CD4-positive, alpha-beta memory T cell (primary cell): ENCODE measurements around the gene FXYD1. TPM values are rescaled to one million over a fixed set of nuclear protein-coding genes. Genes with fewer than 3 reads are reported as not detected.

ENCODE experiments used
- CTCF ChIA-PET: fragments of 350-600 bp; sonication (Branson Sonifier 250); formaldehyde crosslinking; loops from one replicate; lab custom pipeline; 2021; ENCODE audit warnings: inconsistent platforms; ENCODE audit not compliant: partially characterized antibody; lab: Charles Lee
- POLR2A ChIA-PET: fragments of 350-600 bp; sonication (Branson Sonifier 250); formaldehyde crosslinking; loops from one replicate; lab custom pipeline; 2021; ENCODE audit not compliant: partially characterized antibody; lab: Charles Lee
- DNase-seq, 5 donors: peaks; one replicate each; pipeline versions ENCODE4 v3.0.0 to v3.0.0-alpha.2; 2020 to 2022; ENCODE audit warnings: mixed read lengths in 1 of 5
- H3K27ac ChIP-seq: one replicate; pipeline ENCODE4 v1.7.0; 2013; ENCODE audit warnings: low read depth, low read length
- H3K27me3 ChIP-seq: 2 replicates; pipeline ENCODE4 v1.7.0; 2013; ENCODE audit warnings: mild to moderate bottlenecking, low read length, moderate library complexity; ENCODE audit not compliant: insufficient read depth
- H3K36me3 ChIP-seq: 2 replicates; pipeline ENCODE4 v1.7.0; 2013; ENCODE audit warnings: mild to moderate bottlenecking, low read length, moderate library complexity; ENCODE audit not compliant: insufficient read depth
- H3K4me1 ChIP-seq: 2 replicates; pipeline ENCODE4 v1.7.0; 2013; ENCODE audit warnings: mild to moderate bottlenecking, low read length, moderate library complexity; ENCODE audit not compliant: insufficient read depth
- H3K4me3 ChIP-seq, 2 donors: one replicate each; pipeline ENCODE4 v1.7.0; 2013; ENCODE audit warnings: low read length in 2 of 2, mild to moderate bottlenecking in 1 of 2
- H3K9me3 ChIP-seq, 2 donors: one replicate each; pipeline ENCODE4 v1.7.0; 2013; ENCODE audit warnings: low read length in 2 of 2, control low read depth in 1 of 2; ENCODE audit not compliant: control insufficient read depth in 1 of 2
- H3K27ac Mint-ChIP-seq, 7 donors: one replicate each; pipeline ENCODE4 v1.8.0; 2020 to 2021; ENCODE audit warnings: mixed read lengths in 7 of 7, mild to moderate bottlenecking in 6 of 7, inconsistent platforms in 3 of 7, moderate library complexity in 3 of 7
- H3K27me3 Mint-ChIP-seq, 2 donors: one replicate each; pipeline ENCODE4 v1.8.0; 2020 to 2021; ENCODE audit warnings: mixed read lengths in 2 of 2
- H3K36me3 Mint-ChIP-seq, 2 donors: one replicate each; pipeline ENCODE4 v1.8.0; 2020 to 2021; ENCODE audit warnings: mixed read lengths in 2 of 2, inconsistent platforms in 1 of 2, mild to moderate bottlenecking in 1 of 2
- H3K4me1 Mint-ChIP-seq, 4 donors: one replicate each; pipeline ENCODE4 v1.8.0; 2020 to 2021; ENCODE audit warnings: mixed read lengths in 4 of 4, mild to moderate bottlenecking in 1 of 4
- H3K4me3 Mint-ChIP-seq, 8 donors: one replicate each; pipeline ENCODE4 v1.8.0; 2020 to 2021; ENCODE audit warnings: mixed read lengths in 8 of 8, mild to moderate bottlenecking in 7 of 8, moderate library complexity in 6 of 8, inconsistent platforms in 3 of 8
- H3K9me3 Mint-ChIP-seq, 8 donors: one replicate each; pipeline ENCODE4 v1.8.0; 2020 to 2021; ENCODE audit warnings: mixed read lengths in 8 of 8, mild to moderate bottlenecking in 5 of 8, inconsistent platforms in 3 of 8, moderate library complexity in 1 of 8
- intact Hi-C: fragments of 100-400 bp; cut with micrococcal nuclease; formaldehyde crosslinking; loops from one replicate; pipeline ENCODE4 v1.15.1; 2023
- polyA plus RNA-seq, 2 donors: library from polyadenylated mRNA; unstranded; fragments of 300-500 nt; fragmentation: Illumina TruSeq; gene quantifications; one replicate each; pipeline ENCODE4 v1.2.3, GENCODE V29; 2021
- total RNA-seq, 2 experiments: library from RNA; stranded (reverse); gene quantifications; one replicate each; pipeline ENCODE4 v1.2.3, GENCODE V29; 2021

FXYD1 gene
- total and polyA plus RNA-seq, 4 experiments from 2014 or later, result 0.58 to 4.4 (median 3.4) TPM

DNA sequence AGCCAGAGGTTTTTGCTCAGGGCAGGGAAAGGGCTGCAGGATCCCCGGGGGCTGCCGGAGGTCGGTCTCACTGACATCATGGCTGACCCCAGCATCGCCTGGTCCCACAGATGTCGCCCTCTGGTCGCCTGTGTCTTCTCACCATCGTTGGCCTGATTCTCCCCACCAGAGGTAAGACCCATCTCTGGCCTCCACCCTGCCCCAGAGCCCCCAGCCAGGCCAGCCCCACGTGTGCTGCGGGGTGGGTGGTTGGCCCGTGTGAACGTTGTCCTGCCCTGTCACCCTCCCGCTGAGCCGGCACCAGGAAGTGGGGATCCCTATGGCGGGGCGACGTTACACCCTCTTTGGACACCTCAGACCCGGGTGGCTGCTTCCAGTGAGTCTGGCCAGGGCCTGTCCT is 16.8 kb downstream of the FXYD1 start:
- Histone ChIP-seq H3K36me3 (peaks cover 38% of the 10 kb centered on the region), H3K27ac (peak overlapping the region; percentile 91), H3K4me1 (peaks cover 56% of the 10 kb centered on the region), H3K27me3 (no peaks in the 10 kb centered on the region), H3K4me3 (peak overlapping the region; percentile 91 to 95), H3K9me3 (no peaks in the 10 kb centered on the region)
- Mint-ChIP-seq H3K4me3 (peak overlapping the region; percentile 98 to 100 (median 99)), H3K27ac (peak overlapping the region; percentile 98 to 99 (median 99)), H3K36me3 (peaks cover 40 to 53% of the 10 kb centered on the region in 2 donors), H3K9me3 (no peaks in the 10 kb centered on the region), H3K27me3 (no peaks in the 10 kb centered on the region), H3K4me1 (peaks cover 35 to 70% (median 45%) of the 10 kb centered on the region in 4 donors)
- intact Hi-C loops, result no loop called here
- ChIA-PET CTCF (interaction anchor here (2.5 to 2.8 kb wide), 2 partner anchors 14 to 80 kb away, joined by 8 to 18 read pairs; partner anchors contain the start of gene FXYD7), POLR2A (interaction anchor here (0.8 to 10.5 kb wide), 8 partner anchors 12 to 308 kb away, joined by 3 to 140 read pairs (median 24); partner anchors contain the start of genes FXYD7 and USF2)
- DNase-seq, result no peak

DNA sequence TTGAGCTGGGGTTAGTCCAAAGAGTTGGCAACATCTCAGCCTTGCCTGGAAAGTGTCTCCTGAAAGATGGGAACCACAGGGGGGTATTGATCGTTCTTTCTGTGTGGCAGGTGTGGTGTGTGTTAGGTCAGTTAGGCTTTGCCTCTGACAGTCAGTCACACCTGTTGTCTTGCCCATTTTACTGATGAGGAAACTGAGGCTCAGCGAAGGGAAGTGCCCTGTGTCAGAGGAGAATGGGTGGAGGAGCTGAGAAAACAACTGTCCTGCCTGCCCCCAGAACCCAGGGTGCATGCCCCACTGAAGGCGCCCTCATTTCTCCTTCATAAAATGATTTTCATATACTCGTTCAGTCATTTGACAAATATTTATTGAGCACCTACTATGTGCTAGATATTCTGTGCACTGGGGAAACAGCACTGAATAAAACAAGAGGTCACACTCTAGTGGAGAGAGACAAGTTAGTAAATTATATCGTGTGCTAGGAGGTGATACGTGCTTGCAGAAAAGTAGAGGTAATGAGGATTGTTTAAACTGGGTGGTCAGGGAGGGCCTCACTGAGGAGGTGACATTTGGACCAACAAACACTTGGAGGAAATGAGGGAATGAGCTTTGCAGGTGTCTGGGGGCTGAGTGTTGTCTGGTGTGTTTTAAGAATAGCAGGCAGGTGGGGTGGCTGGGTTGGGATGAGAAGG is 17.5 kb downstream of the FXYD1 start:
- CTCF ChIA-PET, result interaction anchor here (2.8 kb wide), 1 partner anchor 14 kb away, joined by 8 read pairs; the partner anchor contains the start of gene FXYD7
- H3K4me1 Mint-ChIP-seq, result peaks cover 35 to 74% (median 47%) of the 10 kb centered on the region in 4 donors
- intact Hi-C loops, result no loop called here

DNA sequence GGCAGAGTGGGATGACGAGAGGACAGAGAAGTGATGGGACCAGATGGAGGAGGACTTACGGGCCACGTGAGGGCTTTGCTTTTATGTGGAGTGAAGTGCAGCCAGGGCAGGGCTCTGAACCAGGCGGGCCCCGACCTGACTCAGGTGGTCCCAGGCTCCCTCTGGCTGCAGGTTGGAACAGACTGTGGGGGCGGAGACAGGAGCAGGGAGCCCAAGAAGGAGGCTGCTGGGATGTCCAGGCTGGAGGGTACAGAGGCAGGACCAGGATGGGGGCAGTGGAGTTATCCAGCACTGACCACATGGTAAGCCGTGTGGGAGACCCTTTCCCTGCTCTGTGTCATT is 18.0 kb downstream of the FXYD1 start:
- no peaks in the 10 kb centered on the region for H3K27me3 Mint-ChIP-seq
- peak overlapping the region; percentile 91 for H3K27ac ChIP-seq
- H3K27me3 ChIP-seq, result no peaks in the 10 kb centered on the region
- H3K4me3 Mint-ChIP-seq, result peak overlapping the region; percentile 98 to 100 (median 99)
- peak overlapping the region in 1 of 2 donors; percentile 91 for H3K4me3 ChIP-seq
- CTCF ChIA-PET, result interaction anchor here (2.8 kb wide), 1 partner anchor 15 kb away, joined by 8 read pairs; the partner anchor contains the start of gene FXYD7
- H3K4me1 ChIP-seq, result peaks cover 67% of the 10 kb centered on the region
- peaks cover 37 to 79% (median 51%) of the 10 kb centered on the region in 4 donors for H3K4me1 Mint-ChIP-seq
- H3K36me3 Mint-ChIP-seq, result peaks cover 52 to 65% of the 10 kb centered on the region in 2 donors
- no peak for DNase-seq
- intact Hi-C loops, result no loop called here
- H3K9me3 ChIP-seq, result no peaks in the 10 kb centered on the region
- H3K9me3 Mint-ChIP-seq, result no peaks in the 10 kb centered on the region
- POLR2A ChIA-PET, result interaction anchor here (3.4 to 10.5 kb wide), 4 partner anchors 14 to 83 kb away, joined by 24 to 140 read pairs (median 118); partner anchors contain the start of gene FXYD7
- peaks cover 50% of the 10 kb centered on the region for H3K36me3 ChIP-seq
- H3K27ac Mint-ChIP-seq, result peak overlapping the region; percentile 98 to 99 (median 99)

More for the DNA sequence above, 17.5 kb downstream of the FXYD1 start:
- Mint-ChIP-seq H3K36me3 (peaks cover 47 to 60% of the 10 kb centered on the region in 2 donors), H3K4me3 (peak overlapping the region; percentile 98 to 100 (median 99)), H3K27me3 (no peaks in the 10 kb centered on the region), H3K27ac (peak overlapping the region; percentile 98 to 99 (median 99)), H3K9me3 (no peaks in the 10 kb centered on the region)
- peak overlapping the region; percentile 91 to 95 for H3K4me3 ChIP-seq
- H3K4me1 ChIP-seq, result peaks cover 63% of the 10 kb centered on the region
- POLR2A ChIA-PET, result interaction anchor here (3.4 to 10.5 kb wide), 4 partner anchors 13 to 84 kb away, joined by 24 to 140 read pairs (median 118); partner anchors contain the start of gene FXYD7
- no peaks in the 10 kb centered on the region for H3K27me3 ChIP-seq
- H3K36me3 ChIP-seq, result peaks cover 45% of the 10 kb centered on the region
- DNase-seq, result no peak
- peak overlapping the region; percentile 91 for H3K27ac ChIP-seq
- H3K9me3 ChIP-seq, result no peaks in the 10 kb centered on the region

DNA sequence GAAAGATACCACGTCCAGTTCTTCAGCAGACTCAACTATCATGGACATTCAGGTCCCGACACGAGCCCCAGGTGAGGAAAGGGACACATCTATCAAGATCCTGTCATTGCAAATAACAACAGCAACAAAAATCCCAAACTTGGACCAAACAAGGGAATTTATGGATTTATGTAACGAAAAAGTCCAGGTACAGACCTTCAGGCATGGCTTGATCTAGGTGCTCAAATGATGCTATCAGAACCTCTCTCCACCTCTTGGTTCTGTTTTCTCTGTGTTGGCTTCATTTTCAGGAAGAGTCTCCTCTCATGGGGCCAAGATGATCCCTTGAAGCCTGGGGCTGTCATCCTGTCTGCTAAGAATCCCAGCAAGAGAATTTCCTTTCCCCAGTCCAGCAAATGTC is 18.8 kb downstream of the FXYD1 start:
- H3K9me3 ChIP-seq, result no peaks in the 10 kb centered on the region
- Mint-ChIP-seq H3K4me1 (peaks cover 35 to 83% (median 50%) of the 10 kb centered on the region in 4 donors), H3K27me3 (no peaks in the 10 kb centered on the region), H3K27ac (peak overlapping the region; percentile 22 to 99 (median 98)), H3K9me3 (peaks cover 0 to 4% (median 2%) of the 10 kb centered on the region in 8 donors), H3K36me3 (peaks cover 60 to 73% of the 10 kb centered on the region in 2 donors), H3K4me3 (peak overlapping the region in 7 of 8 donors; percentile 42 to 99 (median 98))
- peaks cover 58% of the 10 kb centered on the region for H3K36me3 ChIP-seq
- peak overlapping the region; percentile 91 for H3K27ac ChIP-seq
- ChIA-PET POLR2A (interaction anchor here (6.3 to 10.5 kb wide), 3 partner anchors 14 to 57 kb away, joined by 109 to 140 read pairs (median 126); partner anchors contain the start of gene FXYD7), CTCF (interaction anchor here (1.1 to 2.8 kb wide), 3 partner anchors 16 to 33 kb away, joined by 3 to 8 read pairs (median 3); partner anchors contain the start of gene FXYD7)
- H3K4me3 ChIP-seq, result no peak overlapping the region
- intact Hi-C loops, result no loop called here
- no peak for DNase-seq
- peaks cover 75% of the 10 kb centered on the region for H3K4me1 ChIP-seq
- no peaks in the 10 kb centered on the region for H3K27me3 ChIP-seq

DNA sequence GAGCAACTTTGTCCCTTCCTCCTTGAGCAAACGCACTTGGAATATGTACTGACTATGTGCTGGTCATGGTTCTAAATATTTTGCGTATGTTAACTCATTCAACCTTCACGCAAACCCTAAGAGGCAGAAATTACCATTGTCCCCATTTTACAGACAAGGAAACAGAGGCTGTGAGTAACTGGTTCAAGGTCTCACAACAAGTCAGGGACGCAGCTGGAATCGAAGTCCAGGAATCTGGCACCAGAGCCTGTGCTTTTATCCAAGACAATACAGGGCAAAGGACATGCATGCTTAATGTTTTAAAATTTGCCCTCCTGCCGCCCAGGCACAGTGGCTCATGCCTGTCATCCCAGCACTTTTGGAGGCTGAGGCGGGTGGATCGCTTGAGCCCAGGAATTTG is 21.0 kb downstream of the FXYD1 start:
- Mint-ChIP-seq H3K27ac (peak overlapping the region in 4 of 7 donors; percentile 57 to 88 (median 76)), H3K36me3 (peaks cover 82 to 91% of the 10 kb centered on the region in 2 donors), H3K4me3 (peak overlapping the region in 1 of 8 donors; percentile 38), H3K9me3 (peaks cover 0 to 9% (median 3%) of the 10 kb centered on the region in 8 donors), H3K27me3 (no peaks in the 10 kb centered on the region), H3K4me1 (peaks cover 30 to 87% (median 57%) of the 10 kb centered on the region in 4 donors)
- Histone ChIP-seq H3K4me1 (peaks cover 76% of the 10 kb centered on the region), H3K9me3 (no peaks in the 10 kb centered on the region), H3K27ac (no peak overlapping the region), H3K4me3 (no peak overlapping the region), H3K36me3 (peaks cover 77% of the 10 kb centered on the region), H3K27me3 (no peaks in the 10 kb centered on the region)
- intact Hi-C loops, result no loop called here
- ChIA-PET POLR2A (interaction anchor here (0.7 to 10.5 kb wide), 6 partner anchors 14 to 82 kb away, joined by 3 to 140 read pairs (median 8); partner anchors contain the start of gene FXYD7), CTCF (interaction anchor here (0.8 to 1.6 kb wide), 3 partner anchors 9 to 18 kb away, joined by 3 to 7 read pairs (median 3); no protein-coding TSS in a partner anchor)
- no peak for DNase-seq

DNA sequence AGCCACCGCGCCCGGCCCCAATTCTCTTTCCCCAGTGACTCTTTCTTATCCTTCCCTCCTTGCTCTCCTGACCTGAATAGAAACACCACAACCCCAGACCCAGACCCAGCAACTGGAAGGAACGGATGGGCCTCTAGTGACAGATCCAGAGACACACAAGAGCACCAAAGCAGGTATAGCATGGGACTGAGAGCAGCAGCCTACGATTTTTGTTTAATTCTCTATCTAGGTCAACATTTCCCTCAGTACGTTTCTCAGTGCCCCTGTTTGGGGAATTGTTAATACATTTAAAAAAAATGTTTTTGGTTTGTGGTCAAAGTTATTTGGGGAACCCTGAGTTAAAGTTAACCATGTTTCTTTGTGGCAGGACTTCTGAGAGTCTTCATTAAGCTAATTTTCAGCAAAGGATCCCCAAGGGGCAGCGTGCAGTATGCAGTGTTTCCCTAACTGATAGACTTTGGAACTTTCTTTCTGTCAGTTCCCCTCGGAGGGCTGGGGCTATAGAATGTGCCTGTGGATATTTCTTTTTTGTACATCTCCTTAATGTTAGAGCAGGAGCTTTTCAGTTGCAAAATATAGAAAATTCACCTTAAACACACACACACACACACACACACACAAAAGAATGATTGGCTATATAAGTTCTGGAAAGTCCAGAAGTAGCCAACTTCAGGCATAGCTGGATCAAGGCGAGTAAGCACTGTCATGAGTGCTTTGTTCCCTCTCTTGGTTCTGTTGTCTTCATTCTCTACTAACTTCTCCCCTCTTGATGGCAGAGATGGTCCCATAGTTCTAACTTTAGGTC is 22.2 kb downstream of the FXYD1 start:
- DNase-seq, result no peak
- CTCF ChIA-PET, result interaction anchor here (0.9 kb wide), 1 partner anchor 19 kb away, joined by 4 read pairs; the partner anchor contains the start of gene FXYD7
- Histone ChIP-seq H3K27ac (no peak overlapping the region), H3K4me3 (no peak overlapping the region), H3K9me3 (peaks cover 0 to 3% of the 10 kb centered on the region in 2 donors), H3K27me3 (no peaks in the 10 kb centered on the region), H3K4me1 (peaks cover 73% of the 10 kb centered on the region), H3K36me3 (peaks cover 90% of the 10 kb centered on the region)
- peaks cover 0 to 17% (median 5%) of the 10 kb centered on the region in 8 donors for H3K9me3 Mint-ChIP-seq
- peaks cover 31 to 85% (median 60%) of the 10 kb centered on the region in 4 donors for H3K4me1 Mint-ChIP-seq
- peaks cover 92% of the 10 kb centered on the region in 2 donors for H3K36me3 Mint-ChIP-seq
- no peaks in the 10 kb centered on the region for H3K27me3 Mint-ChIP-seq
- peak overlapping the region; percentile 57 to 97 (median 82) for H3K27ac Mint-ChIP-seq
- POLR2A ChIA-PET, result interaction anchor here (1.3 to 10.5 kb wide), 4 partner anchors 13 to 103 kb away, joined by 3 to 140 read pairs (median 18); partner anchors contain the start of gene FXYD7
- peak overlapping the region in 3 of 8 donors; percentile 11 to 15 (median 11) for H3K4me3 Mint-ChIP-seq
- intact Hi-C loops, result no loop called here
